Measurements from ENCODE around the gene ULBP3. TPM values are rescaled to one million over a fixed set of nuclear protein-coding genes. Genes with fewer than 3 reads are reported as not detected.
"Not testable (repeated sequence)": the region's sequence is repeated elsewhere in the genome, so short reads cannot be mapped to it uniquely, and the experiment has no call there.

Gene ULBP3
- total RNA-seq, 2 experiments from 2014 or later: not detected

DNA sequence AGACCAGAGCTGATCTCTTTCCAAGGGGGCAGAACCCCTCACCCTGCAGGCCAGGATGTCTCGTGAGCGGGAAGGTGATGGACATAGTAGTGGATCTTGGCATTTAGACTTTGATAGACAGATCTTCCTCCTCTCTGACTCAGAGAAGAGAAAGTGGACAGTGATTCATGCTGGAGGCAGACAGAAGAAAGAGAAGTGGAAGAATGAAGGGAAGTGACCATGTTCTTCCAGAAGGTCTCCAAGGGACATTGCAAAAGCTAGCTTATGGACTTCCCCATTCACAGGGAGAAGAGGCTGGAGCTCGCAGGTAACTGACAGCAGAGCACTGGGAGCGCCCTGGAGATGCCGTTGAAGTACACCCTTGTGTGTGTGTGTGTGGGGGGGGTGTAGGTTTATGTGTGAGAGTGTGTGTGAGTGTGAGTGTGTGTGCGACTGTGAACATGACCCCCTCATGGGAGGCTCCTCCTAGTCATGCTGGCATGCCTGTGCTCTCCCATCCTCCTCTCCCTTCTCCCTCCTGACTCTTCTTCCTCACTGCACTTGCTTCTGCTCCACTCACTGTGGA, 35.6 kb downstream of the ULBP3 start:
- CTCF ChIA-PET: interaction anchor here (1.0 kb wide), 1 partner anchor 195 kb away, joined by 4 read pairs; no protein-coding TSS in a partner anchor
- Mint-ChIP-seq H3K4me1 (ENCODE audit: low read depth) (peaks cover 15% of the 10 kb centered on the region), H3K4me3 (no peak overlapping the region), H3K27me3 (ENCODE audit: low read depth) (peaks cover 40% of the 10 kb centered on the region), H3K27ac (no peak overlapping the region), H3K36me3 (ENCODE audit: low read depth) (no peaks in the 10 kb centered on the region), H3K9me3 (no peaks in the 10 kb centered on the region)
- DNase-seq: no peak
- intact Hi-C loops (cut with micrococcal nuclease): no loop called here

DNA sequence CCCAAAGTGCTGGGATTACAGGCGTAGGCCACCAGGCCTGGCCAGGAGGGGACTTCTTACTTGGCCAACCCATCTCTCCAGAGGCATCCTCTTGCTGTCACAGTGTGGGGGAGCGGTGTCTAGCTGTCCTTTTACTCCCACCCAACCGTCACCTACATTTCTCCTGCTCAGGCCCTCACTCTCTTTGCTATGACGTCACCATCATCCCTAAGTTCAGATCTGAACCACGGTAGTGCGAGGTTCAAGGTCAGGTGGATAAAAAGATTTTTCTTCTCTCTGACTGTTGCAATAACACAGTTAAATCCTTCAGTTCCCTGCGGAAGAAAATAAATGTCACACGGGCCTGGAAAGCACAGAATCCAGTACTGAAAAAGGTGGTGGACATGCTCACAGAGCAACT, 36.3 kb downstream of the ULBP3 start:
- H3K27me3 Mint-ChIP-seq (ENCODE audit: low read depth): peaks cover 43% of the 10 kb centered on the region

DNA sequence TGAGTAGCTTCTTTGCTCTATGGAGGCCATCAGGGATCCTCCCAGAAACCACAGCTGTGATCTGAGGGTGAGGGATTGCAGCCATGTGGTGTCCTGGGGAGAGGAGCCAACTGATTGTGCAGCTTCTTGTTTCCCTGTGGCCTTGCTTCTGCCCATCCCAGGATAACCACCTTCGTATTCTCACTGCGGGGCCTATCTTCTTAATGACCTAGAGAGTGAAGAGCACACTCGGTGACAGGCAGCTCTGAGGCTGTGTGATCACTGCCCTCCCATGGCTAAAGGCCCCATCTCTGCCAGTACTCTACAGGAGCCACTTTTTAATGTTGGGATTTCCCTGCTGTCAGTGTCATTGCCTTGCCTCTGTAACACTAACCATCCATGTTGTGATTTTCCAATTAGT, 38.3 kb downstream of the ULBP3 start:
- Mint-ChIP-seq H3K9me3 (no peaks in the 10 kb centered on the region), H3K27ac (no peak overlapping the region), H3K4me3 (no peak overlapping the region), H3K4me1 (ENCODE audit: low read depth) (peaks cover 7% of the 10 kb centered on the region), H3K27me3 (ENCODE audit: low read depth) (peaks cover 35% of the 10 kb centered on the region), H3K36me3 (ENCODE audit: low read depth) (no peaks in the 10 kb centered on the region)
- DNase-seq: no peak
- CTCF ChIA-PET: interaction anchor here (0.8 kb wide), 1 partner anchor 21 kb away, joined by 3 read pairs; no protein-coding TSS in a partner anchor
- intact Hi-C loops (cut with micrococcal nuclease): no loop called here

More for the DNA sequence above, 36.3 kb downstream of the ULBP3 start:
- no peak for DNase-seq
- H3K4me3 Mint-ChIP-seq: no peak overlapping the region
- CTCF ChIA-PET: interaction anchor here (0.6 kb wide), 1 partner anchor 38 kb away, joined by 4 read pairs; no protein-coding TSS in a partner anchor
- H3K36me3 Mint-ChIP-seq (ENCODE audit: low read depth): no peaks in the 10 kb centered on the region
- intact Hi-C loops (cut with micrococcal nuclease): no loop called here
- peaks cover 15% of the 10 kb centered on the region for H3K4me1 Mint-ChIP-seq (ENCODE audit: low read depth)
- no peak overlapping the region for H3K27ac Mint-ChIP-seq
- H3K9me3 Mint-ChIP-seq: no peaks in the 10 kb centered on the region

DNA sequence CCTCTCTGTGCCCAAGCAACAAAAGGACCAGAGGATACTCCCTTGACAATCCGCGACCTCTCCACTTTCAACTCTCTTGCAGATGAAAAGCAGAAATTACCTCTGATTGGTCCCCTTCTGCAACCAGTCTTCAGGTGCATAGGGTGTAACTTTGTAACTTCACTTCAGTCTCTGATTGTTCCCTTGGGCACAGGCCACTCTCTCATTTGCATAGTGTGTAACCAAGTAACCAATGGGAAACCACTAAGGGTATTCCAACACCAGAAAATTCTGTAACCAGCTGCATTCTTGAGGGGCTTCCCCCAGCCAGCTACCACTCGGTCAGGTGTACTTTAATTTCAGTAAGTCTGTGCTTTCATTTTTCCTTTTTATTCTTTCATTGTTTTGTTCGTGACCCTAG, 39.2 kb downstream of the ULBP3 start:
- Mint-ChIP-seq H3K9me3 (no peaks in the 10 kb centered on the region), H3K27me3 (ENCODE audit: low read depth) (peaks cover 34% of the 10 kb centered on the region), H3K27ac (no peak overlapping the region), H3K4me1 (ENCODE audit: low read depth) (peaks cover 13% of the 10 kb centered on the region), H3K36me3 (ENCODE audit: low read depth) (no peaks in the 10 kb centered on the region), H3K4me3 (no peak overlapping the region)
- no peak for DNase-seq
- CTCF ChIA-PET: interaction anchor here (0.8 kb wide), 1 partner anchor 20 kb away, joined by 3 read pairs; no protein-coding TSS in a partner anchor
- intact Hi-C loops (cut with micrococcal nuclease): no loop called here

DNA sequence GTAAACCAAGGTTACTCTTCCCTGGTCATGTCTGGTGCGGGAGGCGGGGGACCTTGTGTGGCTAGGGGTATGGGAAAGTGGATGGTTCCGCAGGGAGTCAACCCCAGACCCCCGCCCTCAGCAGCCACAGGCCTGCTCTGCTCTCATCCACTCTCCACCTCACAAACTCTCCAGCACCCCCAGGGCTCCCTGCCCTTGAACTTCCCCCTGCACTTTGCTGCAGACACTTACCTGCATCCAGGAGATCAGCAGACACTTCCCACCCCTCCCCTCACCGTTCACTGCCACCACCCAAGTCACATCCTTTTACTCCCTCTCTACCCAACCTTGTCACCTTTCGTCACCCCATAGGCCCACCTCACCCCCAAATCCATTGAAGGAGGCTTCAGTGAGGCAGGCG, 39.6 kb downstream of the ULBP3 start:
- CTCF ChIA-PET: interaction anchor here (1.2 kb wide), 1 partner anchor 12 kb away, joined by 3 read pairs; no protein-coding TSS in a partner anchor
- no peak for DNase-seq
- Mint-ChIP-seq H3K27me3 (ENCODE audit: low read depth) (peaks cover 39% of the 10 kb centered on the region), H3K9me3 (no peaks in the 10 kb centered on the region), H3K4me1 (ENCODE audit: low read depth) (peaks cover 16% of the 10 kb centered on the region), H3K36me3 (ENCODE audit: low read depth) (no peaks in the 10 kb centered on the region), H3K27ac (no peak overlapping the region), H3K4me3 (no peak overlapping the region)
- intact Hi-C loops (cut with micrococcal nuclease): no loop called here

DNA sequence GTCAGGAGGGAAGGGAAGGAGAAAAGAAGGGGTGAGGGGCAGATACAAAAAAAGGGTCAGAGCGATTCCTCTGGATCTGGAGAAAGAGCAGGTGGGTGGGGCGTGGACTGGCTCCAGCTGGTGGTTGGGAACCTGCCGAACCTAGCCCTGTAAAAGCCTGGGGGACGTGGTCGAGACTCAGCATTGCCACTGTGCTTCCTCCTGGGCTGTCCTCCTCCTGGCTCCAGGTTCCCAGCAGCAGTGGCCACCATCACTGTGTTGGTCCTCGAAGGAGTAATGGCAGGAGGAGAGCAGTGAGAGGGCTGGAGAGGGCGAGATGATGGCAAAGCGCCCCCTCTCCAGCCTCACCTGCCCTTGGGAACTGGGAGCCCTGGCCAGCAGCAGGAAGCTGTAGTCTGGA, 40.1 kb downstream of the ULBP3 start:
- DNase-seq: no peak
- CTCF ChIA-PET: interaction anchor here (1.2 kb wide), 1 partner anchor 12 kb away, joined by 3 read pairs; no protein-coding TSS in a partner anchor
- Mint-ChIP-seq H3K36me3 (ENCODE audit: low read depth) (no peaks in the 10 kb centered on the region), H3K9me3 (no peaks in the 10 kb centered on the region), H3K27ac (no peak overlapping the region), H3K4me3 (no peak overlapping the region), H3K27me3 (ENCODE audit: low read depth) (peaks cover 41% of the 10 kb centered on the region), H3K4me1 (ENCODE audit: low read depth) (peaks cover 16% of the 10 kb centered on the region)
- intact Hi-C loops (cut with micrococcal nuclease): no loop called here

DNA sequence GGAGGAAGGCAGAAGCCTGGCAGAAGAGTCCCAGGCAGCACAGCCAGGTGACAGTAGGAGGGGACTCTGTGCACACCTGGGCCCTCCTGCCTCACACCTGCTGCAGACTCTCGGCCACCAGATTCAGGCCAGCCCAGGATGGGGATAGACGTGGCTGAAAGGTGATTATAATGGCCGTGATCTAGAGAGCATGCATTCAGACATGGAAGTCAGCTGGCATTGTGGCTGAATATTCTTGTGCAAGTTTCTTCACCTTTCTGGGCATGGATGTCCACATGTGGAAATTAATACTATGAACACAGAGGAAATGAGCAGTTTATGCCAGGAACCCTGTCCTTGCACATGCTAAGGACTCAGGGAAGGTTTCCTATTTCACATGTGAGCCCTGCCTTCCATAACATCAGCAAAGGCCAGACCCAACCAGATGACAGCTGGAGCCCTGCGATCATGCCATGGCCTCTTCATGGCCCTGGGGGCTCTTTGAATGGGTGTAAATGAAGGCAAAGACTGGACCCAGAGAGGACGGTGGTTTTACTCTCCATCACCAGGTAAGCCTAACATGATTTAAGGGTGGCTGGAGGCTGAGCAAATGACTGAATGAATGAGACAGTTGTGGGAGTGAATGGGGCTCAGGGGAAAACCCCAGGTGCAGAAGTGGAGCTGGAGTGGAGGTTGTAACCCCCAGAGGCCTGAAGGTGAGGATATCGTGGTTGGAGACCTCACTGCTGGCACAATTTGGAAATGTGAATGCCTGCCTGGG, 40.9 kb downstream of the ULBP3 start:
- no peaks in the 10 kb centered on the region for H3K36me3 Mint-ChIP-seq (ENCODE audit: low read depth)
- H3K27ac Mint-ChIP-seq: no peak overlapping the region
- CTCF ChIA-PET: interaction anchor here (1.2 kb wide), 1 partner anchor 11 kb away, joined by 3 read pairs; no protein-coding TSS in a partner anchor
- intact Hi-C loops (cut with micrococcal nuclease): no loop called here
- H3K4me1 Mint-ChIP-seq (ENCODE audit: low read depth): peaks cover 16% of the 10 kb centered on the region
- H3K27me3 Mint-ChIP-seq (ENCODE audit: low read depth): peaks cover 38% of the 10 kb centered on the region
- H3K9me3 Mint-ChIP-seq: no peaks in the 10 kb centered on the region
- no peak for DNase-seq
- H3K4me3 Mint-ChIP-seq: no peak overlapping the region

DNA sequence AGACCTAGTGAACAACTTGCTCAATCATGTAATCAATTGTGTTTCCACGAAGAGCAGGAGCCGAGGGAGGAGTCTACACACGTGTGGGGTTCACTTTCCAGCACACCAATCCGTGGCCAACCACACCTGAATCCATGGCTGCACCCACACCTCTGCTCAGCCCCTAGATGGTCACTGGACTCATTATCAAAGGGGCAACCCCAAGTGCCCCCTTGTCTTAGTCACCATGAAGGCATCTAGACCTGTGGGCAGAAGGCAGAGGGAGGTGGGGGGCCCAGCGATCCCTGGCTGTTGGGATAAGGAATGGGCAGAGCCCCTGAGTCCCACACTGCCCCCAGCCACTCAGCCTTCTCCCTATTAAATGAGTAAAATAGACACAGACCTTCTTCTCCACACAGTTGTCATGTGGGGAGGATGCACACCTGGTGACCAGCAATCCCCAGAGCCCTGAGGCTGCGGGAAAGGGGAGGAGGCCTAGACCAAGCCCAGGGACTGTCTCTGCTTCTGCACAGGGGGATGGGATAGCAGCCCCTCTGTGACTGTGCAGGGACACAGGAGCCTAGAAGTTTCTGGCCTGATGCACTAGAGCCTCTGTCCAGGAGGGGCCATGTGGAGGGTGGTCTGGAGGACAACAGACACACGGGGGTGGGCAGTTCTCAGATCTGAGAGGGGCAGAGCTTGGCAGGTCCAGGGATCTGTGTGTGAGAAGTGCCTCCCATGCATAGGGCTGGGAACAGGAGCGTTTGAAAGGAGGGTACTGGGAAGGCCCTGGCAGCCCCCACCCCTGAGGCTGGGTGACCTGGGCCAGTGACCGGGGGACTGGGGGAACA, 41.7 kb downstream of the ULBP3 start:
- Mint-ChIP-seq H3K4me1 (ENCODE audit: low read depth) (peaks cover 16% of the 10 kb centered on the region), H3K27me3 (ENCODE audit: low read depth) (peaks cover 37% of the 10 kb centered on the region), H3K27ac (no peak overlapping the region), H3K36me3 (ENCODE audit: low read depth) (no peaks in the 10 kb centered on the region), H3K4me3 (no peak overlapping the region), H3K9me3 (no peaks in the 10 kb centered on the region)
- CTCF ChIA-PET: no interaction called here
- no peak for DNase-seq
- intact Hi-C loops (cut with micrococcal nuclease): no loop called here

DNA sequence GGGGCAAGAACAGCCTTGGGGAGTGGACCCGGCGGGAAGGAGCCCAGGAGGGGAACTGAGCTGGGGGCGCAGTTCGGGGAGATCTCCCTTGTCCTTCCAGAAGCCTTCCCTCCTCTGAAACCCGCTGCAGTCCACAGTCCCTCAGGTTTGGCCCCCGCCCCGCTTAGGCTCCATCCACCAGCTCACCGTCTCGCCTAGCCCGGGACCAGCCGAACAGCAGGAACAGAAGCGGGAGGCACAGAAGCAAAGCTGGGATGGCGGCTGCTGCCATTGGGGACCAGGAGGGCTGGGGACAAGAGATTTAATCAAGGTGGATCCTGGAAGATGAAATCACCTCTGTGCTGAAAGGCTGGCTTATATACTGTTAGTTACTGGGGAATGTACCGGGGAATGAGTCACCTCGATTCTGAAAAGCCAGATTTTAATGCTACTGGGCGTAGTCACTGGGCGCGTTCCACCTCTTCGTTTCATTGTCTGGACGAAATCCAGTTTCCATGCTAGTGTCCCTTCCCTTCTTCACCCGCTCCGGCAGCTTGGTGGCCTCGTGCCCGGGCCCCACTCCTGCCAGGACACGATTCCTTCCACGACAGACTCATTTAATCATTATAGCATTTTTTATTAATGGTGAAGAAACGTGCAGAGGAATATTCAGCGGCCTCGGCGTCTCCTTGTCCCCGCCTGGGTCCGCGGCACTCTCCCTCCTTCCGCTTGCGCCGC, 43.6 kb downstream of the ULBP3 start, which contains the start of gene RAET1L:
Gene RAET1L (minus strand): TSS at position 332 of the 717 bp plus-strand sequence. CDS start 61 bp downstream, at position 271.
- peak within 1 kb of the TSS; percentile 61 for H3K27ac Mint-ChIP-seq
- H3K4me3 Mint-ChIP-seq: no peak within 1 kb of the TSS
- H3K27me3 Mint-ChIP-seq (ENCODE audit: low read depth): peaks cover 44% of the 10 kb centered on the region
- peak; percentile 78 for DNase-seq
- peaks cover 16% of the 10 kb centered on the region for H3K4me1 Mint-ChIP-seq (ENCODE audit: low read depth)
- intact Hi-C loops (cut with micrococcal nuclease): loop anchor here (1.0 to 2.0 kb wide), 2 partner anchors 21 to 44 kb away; partner anchors contain the start of gene ULBP3
- no peaks in the 10 kb centered on the region for H3K9me3 Mint-ChIP-seq
- CTCF ChIA-PET: interaction anchor here (1.2 kb wide), 1 partner anchor 9 kb away, joined by 6 read pairs; no protein-coding TSS in a partner anchor
- H3K36me3 Mint-ChIP-seq (ENCODE audit: low read depth): no peaks in the 10 kb centered on the region

DNA sequence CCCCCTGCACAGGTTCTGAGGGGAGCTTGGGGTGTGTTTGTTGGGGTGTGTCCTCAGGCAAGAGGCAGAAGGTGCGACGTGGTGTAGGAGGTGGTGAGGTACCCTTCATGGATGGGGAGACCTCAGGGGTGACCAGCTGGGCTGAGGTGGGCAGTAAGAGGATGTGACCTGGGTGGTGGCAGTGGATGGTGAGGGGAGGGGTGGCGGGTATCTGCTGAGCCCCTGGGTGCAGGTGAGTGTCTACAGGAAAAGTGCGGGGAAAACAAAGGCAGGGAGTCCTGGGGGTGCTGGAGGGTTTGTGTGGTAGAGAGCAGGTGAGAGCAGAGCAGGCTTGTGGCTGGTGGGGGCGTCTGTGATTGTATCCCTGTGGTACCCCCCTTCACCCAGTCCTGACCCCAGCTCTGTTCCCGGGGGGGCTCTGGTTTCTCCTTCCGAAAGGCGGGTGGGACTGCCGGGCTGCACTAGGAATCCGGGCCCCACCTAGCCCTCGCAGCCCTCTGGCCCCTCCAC, 44.2 kb downstream of the ULBP3 start:
- Mint-ChIP-seq H3K27me3 (ENCODE audit: low read depth) (peaks cover 44% of the 10 kb centered on the region), H3K4me3 (no peak overlapping the region), H3K27ac (no peak overlapping the region), H3K36me3 (ENCODE audit: low read depth) (no peaks in the 10 kb centered on the region), H3K4me1 (ENCODE audit: low read depth) (peaks cover 12% of the 10 kb centered on the region), H3K9me3 (no peaks in the 10 kb centered on the region)
- CTCF ChIA-PET: interaction anchor here (0.6 to 1.2 kb wide), 2 partner anchors 8 to 44 kb away, joined by 3 to 6 read pairs; no protein-coding TSS in a partner anchor
- intact Hi-C loops (cut with micrococcal nuclease): loop anchor here (1.0 to 2.0 kb wide), 2 partner anchors 20 to 45 kb away; partner anchors contain the start of gene ULBP3
- DNase-seq: no peak

DNA sequence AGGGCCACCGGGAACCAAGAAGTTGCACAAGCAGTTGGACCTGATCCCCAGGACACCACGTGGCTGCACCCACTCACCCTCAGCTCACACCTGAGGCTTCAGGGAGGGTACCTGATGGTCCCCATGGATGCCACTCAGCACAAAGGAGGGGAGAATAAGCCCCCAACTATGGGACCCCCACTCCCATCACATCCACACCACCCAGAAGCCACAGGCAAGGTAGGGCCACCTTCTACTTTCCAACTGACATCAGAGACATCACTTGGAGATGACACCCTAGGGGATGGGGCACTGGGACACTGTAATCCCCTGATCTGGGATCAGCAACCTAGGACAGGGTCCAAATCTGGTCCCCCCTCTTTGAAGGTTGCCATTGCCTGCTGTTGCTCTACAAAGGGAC, 44.9 kb downstream of the ULBP3 start:
- CTCF ChIA-PET; DNase-seq; H3K27ac Mint-ChIP-seq; H3K36me3 Mint-ChIP-seq (ENCODE audit: low read depth); H3K4me3 Mint-ChIP-seq; H3K4me1 Mint-ChIP-seq (ENCODE audit: low read depth); H3K9me3 Mint-ChIP-seq: not testable (repeated sequence)
- intact Hi-C loops (cut with micrococcal nuclease): loop anchor here (2.0 kb wide), 1 partner anchor 19 kb away; no protein-coding TSS in a partner anchor
- peaks cover 47% of the 10 kb centered on the region for H3K27me3 Mint-ChIP-seq (ENCODE audit: low read depth)
